Measurements from ENCODE around the gene ZBTB25.

DNA sequence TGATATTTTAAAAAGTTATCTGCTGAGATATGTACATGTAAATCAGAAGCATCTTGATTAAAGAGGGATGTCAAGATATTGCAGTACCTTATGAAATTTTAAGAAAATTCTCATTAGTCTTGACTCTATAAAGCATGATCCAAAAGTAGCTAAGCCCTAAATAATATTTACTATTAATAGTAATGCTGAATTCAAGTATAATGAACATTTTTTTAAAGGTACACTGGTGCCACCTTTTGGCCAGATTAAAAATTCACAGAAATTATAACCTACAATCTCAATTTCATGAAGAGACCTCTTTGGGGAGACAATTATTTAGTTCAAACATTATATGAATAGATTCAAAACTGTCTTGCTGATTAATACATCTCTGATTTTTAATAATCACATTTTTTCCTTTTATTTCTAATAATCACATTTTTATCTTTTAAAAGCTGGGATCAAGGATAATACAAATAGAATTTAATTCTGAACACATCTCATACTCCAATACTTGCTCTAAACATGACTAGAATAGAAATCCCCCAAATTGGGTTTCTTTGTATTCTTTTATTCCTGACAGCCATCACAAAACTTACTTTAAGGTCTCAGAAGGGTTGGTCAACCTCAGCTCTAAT is 24.9 kb downstream of the ZBTB25 start:
- TF ChIP-seq, protein P1, sequence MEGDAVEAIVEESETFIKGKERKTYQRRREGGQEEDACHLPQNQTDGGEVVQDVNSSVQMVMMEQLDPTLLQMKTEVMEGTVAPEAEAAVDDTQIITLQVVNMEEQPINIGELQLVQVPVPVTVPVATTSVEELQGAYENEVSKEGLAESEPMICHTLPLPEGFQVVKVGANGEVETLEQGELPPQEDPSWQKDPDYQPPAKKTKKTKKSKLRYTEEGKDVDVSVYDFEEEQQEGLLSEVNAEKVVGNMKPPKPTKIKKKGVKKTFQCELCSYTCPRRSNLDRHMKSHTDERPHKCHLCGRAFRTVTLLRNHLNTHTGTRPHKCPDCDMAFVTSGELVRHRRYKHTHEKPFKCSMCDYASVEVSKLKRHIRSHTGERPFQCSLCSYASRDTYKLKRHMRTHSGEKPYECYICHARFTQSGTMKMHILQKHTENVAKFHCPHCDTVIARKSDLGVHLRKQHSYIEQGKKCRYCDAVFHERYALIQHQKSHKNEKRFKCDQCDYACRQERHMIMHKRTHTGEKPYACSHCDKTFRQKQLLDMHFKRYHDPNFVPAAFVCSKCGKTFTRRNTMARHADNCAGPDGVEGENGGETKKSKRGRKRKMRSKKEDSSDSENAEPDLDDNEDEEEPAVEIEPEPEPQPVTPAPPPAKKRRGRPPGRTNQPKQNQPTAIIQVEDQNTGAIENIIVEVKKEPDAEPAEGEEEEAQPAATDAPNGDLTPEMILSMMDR (IDR thresholded peaks at IDR 0.05), result peak in 1 of 4 experiments; percentile 41
- TF ChIP-seq EP300 (IDR thresholded peaks at IDR 0.05), result no peak
- TF ChIP-seq POLR2A (IDR thresholded peaks at IDR 0.05), result no peak
- no peak for TF ChIP-seq POLR2AphosphoS5 (IDR thresholded peaks at IDR 0.05)

Measured in sigmoid colon (tissue), 4 donors.